GM13977 (cell line): Measurements from ENCODE around the gene SETDB1.

Source experiments
- DNase-seq: peaks from one replicate; pipeline ENCODE4 v3.0.0; 2012; ENCODE audit warnings: low spot score
- CTCF ChIP-seq: IDR thresholded peaks from 2 replicates; pipeline ENCODE4 v1.5.1; 2012; ENCODE audit warnings: mild to moderate bottlenecking, control low read depth; ENCODE audit not compliant: insufficient read depth; ENCODE audit errors: extremely low read depth, missing control alignments
- in situ Hi-C: fragments of 300-500 bp; cut with MboI; formaldehyde crosslinking; loops from one replicate; pipeline ENCODE4 v1.12.0; 2022; ENCODE audit warnings: low sequenced_read_pairs, low pct_unique_long_range_greater_than_20kb, mixed read lengths, inconsistent platforms; ENCODE audit not compliant: unreplicated experiment

Gene SETDB1

GRCh38 chr1:150906813-150907212 is 19.4 kb upstream of the SETDB1 start:
- DNase-seq = no peak
- in situ Hi-C loops = no loop called here
- no peak for TF ChIP-seq CTCF

GRCh38 chr1:150909585-150910180 is 16.5 kb upstream of the SETDB1 start:
- in situ Hi-C loops = no loop called here
- DNase-seq = no peak
- TF ChIP-seq CTCF = no peak

DNA sequence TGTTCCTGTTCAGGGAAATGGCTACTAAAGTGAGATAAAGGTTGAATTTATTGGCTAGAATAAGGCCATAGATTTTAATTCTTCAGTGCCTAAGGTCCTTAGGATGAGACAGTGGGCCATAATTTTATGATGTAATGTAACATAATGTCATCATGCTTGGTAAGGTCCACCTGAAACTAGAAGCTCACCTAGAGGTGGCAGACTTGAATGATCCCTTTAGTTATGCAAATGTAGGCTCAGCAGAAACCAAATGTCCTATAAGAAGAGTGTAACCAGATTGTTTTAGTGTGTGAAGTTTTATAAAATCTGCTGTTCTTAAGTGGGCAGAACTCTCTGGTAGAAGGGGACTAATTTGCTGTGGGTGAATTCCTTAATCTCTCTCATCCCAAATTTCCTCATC is 13.5 kb upstream of the SETDB1 start:
- in situ Hi-C loops = no loop called here
- TF ChIP-seq CTCF = no peak
- no peak for DNase-seq

- no peak for TF ChIP-seq CTCF
- DNase-seq = no peak
- in situ Hi-C loops = no loop called here
Observed at GRCh38 chr1:150917387-150917786, 8.8 kb upstream of the SETDB1 start.

- peak; percentile 74 for TF ChIP-seq CTCF
- in situ Hi-C loops = no loop called here
Observed at GRCh38 chr1:150922519-150922975, 3.6 kb upstream of the SETDB1 start.

DNA sequence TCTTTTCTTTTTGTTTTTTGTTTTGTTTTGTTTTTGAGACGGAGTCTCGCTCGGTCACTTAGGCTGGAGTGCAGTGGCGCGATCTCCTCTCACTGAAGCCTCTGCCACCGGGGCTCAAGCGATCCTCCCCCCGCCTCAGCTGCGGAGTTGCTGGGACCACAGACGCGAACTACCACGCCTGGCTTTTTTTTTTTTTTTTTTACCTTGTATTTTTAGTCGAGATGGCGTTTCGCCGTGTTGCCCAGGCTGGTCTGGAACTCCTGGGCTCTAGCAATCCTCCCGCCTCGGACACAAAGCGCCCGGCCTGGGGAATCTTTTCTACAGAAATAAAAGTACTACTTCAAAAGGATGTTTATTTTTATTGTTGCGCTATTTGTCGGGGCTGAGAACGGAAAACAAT is 1.1 kb upstream of the SETDB1 start:
- in situ Hi-C loops = no loop called here
- no peak for DNase-seq
- no peak for TF ChIP-seq CTCF

More at GRCh38 chr1:150922519-150922975, 3.6 kb upstream of the SETDB1 start:
- peak; percentile 81 for DNase-seq
